ENCODE results near the gene IPO9. TPM values are rescaled to one million over a fixed set of nuclear protein-coding genes. Genes with fewer than 3 reads are reported as not detected.

IPO9 gene
- total and polyA plus RNA-seq, 2 donors from 2014 or later = 21.6 to 39.7 TPM

GRCh38 chr1:201895120-201895665, 66.2 kb downstream of the IPO9 start:
- DNase-seq (no peak), FAIRE-seq (no peak)
- no peak for TF ChIP-seq CTCF (IDR thresholded peaks at IDR 0.05; ENCODE audit: borderline replicate concordance, extremely low read depth, insufficient read depth)
- intact Hi-C loops (cut with DNase I) = loop anchor here (5.0 kb wide), 1 partner anchor 62 kb away; the partner anchor contains the start of gene TIMM17A
- Histone ChIP-seq H3K27ac (ENCODE audit: low read depth in 2 of 2, low read length in 2 of 2) (no peak overlapping the region), H3K27me3 (ENCODE audit: control insufficient read depth, insufficient read depth, low read length) (no peaks in the 10 kb centered on the region), H3K9ac (ENCODE audit: low read length in 3 of 3) (no peak overlapping the region), H3K4me1 (ENCODE audit: control insufficient read depth in 2 of 3, insufficient read depth in 2 of 3, low read depth in 1 of 3, low read length in 3 of 3) (peaks cover 0 to 5% (median 0%) of the 10 kb centered on the region in 3 donors), H3K9me3 (ENCODE audit: control insufficient read depth in 2 of 3, insufficient read depth in 1 of 3, low read length in 3 of 3) (no peaks in the 10 kb centered on the region), H3K36me3 (ENCODE audit: control insufficient read depth in 2 of 3, insufficient read depth in 3 of 3, low read length in 3 of 3) (no peaks in the 10 kb centered on the region), H3K4me3 (ENCODE audit: low read length in 3 of 3) (no peak overlapping the region)

GRCh38 chr1:201895913-201896807, 67.2 kb downstream of the IPO9 start:
- H3K4me3 ChIP-seq (ENCODE audit: low read length in 3 of 3) = peak overlapping the region in 1 of 3 donors; percentile 43
- H3K9me3 ChIP-seq (ENCODE audit: control insufficient read depth in 2 of 3, insufficient read depth in 1 of 3, low read length in 3 of 3) = no peaks in the 10 kb centered on the region
- no peak overlapping the region for H3K9ac ChIP-seq (ENCODE audit: low read length in 3 of 3)
- no peaks in the 10 kb centered on the region for H3K27me3 ChIP-seq (ENCODE audit: control insufficient read depth, insufficient read depth, low read length)
- peaks cover 0 to 5% (median 0%) of the 10 kb centered on the region in 3 donors for H3K4me1 ChIP-seq (ENCODE audit: control insufficient read depth in 2 of 3, insufficient read depth in 2 of 3, low read depth in 1 of 3, low read length in 3 of 3)
- DNase-seq (peak; percentile 91 to 95 (median 93)), FAIRE-seq (no peak)
- no peaks in the 10 kb centered on the region for H3K36me3 ChIP-seq (ENCODE audit: control insufficient read depth in 2 of 3, insufficient read depth in 3 of 3, low read length in 3 of 3)
- intact Hi-C loops (cut with DNase I) = loop anchor here (5.0 kb wide), 1 partner anchor 61 kb away; the partner anchor contains the start of gene TIMM17A
- peak; percentile 91 for TF ChIP-seq CTCF (IDR thresholded peaks at IDR 0.05; ENCODE audit: borderline replicate concordance, extremely low read depth, insufficient read depth)
- H3K27ac ChIP-seq (ENCODE audit: low read depth in 2 of 2, low read length in 2 of 2) = no peak overlapping the region

GRCh38 chr1:201896951-201897391, 68.0 kb downstream of the IPO9 start:
- intact Hi-C loops (cut with DNase I) = loop anchor here (5.0 kb wide), 1 partner anchor 60 kb away; the partner anchor contains the start of gene TIMM17A
- H3K9ac ChIP-seq (ENCODE audit: low read length in 3 of 3) = no peak overlapping the region
- H3K4me3 ChIP-seq (ENCODE audit: low read length in 3 of 3) = no peak overlapping the region
- H3K4me1 ChIP-seq (ENCODE audit: control insufficient read depth in 2 of 3, insufficient read depth in 2 of 3, low read depth in 1 of 3, low read length in 3 of 3) = peaks cover 0 to 5% (median 0%) of the 10 kb centered on the region in 3 donors
- no peak for FAIRE-seq
- H3K9me3 ChIP-seq (ENCODE audit: control insufficient read depth in 2 of 3, insufficient read depth in 1 of 3, low read length in 3 of 3) = no peaks in the 10 kb centered on the region
- no peak for DNase-seq
- H3K36me3 ChIP-seq (ENCODE audit: control insufficient read depth in 2 of 3, insufficient read depth in 3 of 3, low read length in 3 of 3) = no peaks in the 10 kb centered on the region
- TF ChIP-seq CTCF (IDR thresholded peaks at IDR 0.05; ENCODE audit: borderline replicate concordance, extremely low read depth, insufficient read depth) = no peak
- no peaks in the 10 kb centered on the region for H3K27me3 ChIP-seq (ENCODE audit: control insufficient read depth, insufficient read depth, low read length)
- H3K27ac ChIP-seq (ENCODE audit: low read depth in 2 of 2, low read length in 2 of 2) = no peak overlapping the region
